Endothelial cell of umbilical vein (primary cell): ENCODE measurements around the gene EEFSEC. TPM values are rescaled to one million over a fixed set of nuclear protein-coding genes. Genes with fewer than 3 reads are reported as not detected.

Experiments used
- BruUV-seq: library from RNA; stranded (reverse); fragments of 400-500 nt; replicated peaks from 2 replicates; lab custom pipeline; 2021; lab: Mats Ljungman, UMichigan
- CTCF ChIA-PET: fragments of 300-600, 350-600 bp; sonication (Branson Sonifier 250); formaldehyde crosslinking; loops from one replicate; lab custom pipeline; 2021; ENCODE audit warnings: antibody characterized with exemption, inconsistent platforms; lab: Charles Lee
- POLR2A ChIA-PET: fragments of 300-600, 350-600 bp; sonication (Branson Sonifier 250); formaldehyde crosslinking; loops from one replicate; lab custom pipeline; 2021; ENCODE audit warnings: antibody characterized with exemption, inconsistent platforms; lab: Charles Lee
- DNase-seq: peaks from one replicate; pipeline ENCODE4 v3.0.0-alpha.2; 2011; ENCODE audit warnings: low read depth, low spot score
- FAIRE-seq: peaks from 2 replicates; lab custom pipeline; 2011; peaks lifted over from hg19 to GRCh38; lab: Jason Lieb, UNC
- H2AFZ ChIP-seq: 2 replicates; pipeline ENCODE4 v1.6.0; 2012; ENCODE audit warnings: low read depth, low read length, control low read depth, inconsistent platforms
- H3K27ac ChIP-seq: 2 replicates; pipeline ENCODE4 v1.5.1; 2011; ENCODE audit warnings: low read depth, mild to moderate bottlenecking, control low read depth, low read length, moderate library complexity; ENCODE audit not compliant: insufficient read depth
- H3K27me3 ChIP-seq, 2 experiments: 2 replicates each; pipeline versions ENCODE4 v1.6.0 to v1.6.1; 2011; ENCODE audit warnings: low read length in 2 of 2, mixed read lengths in 1 of 2; ENCODE audit not compliant: control insufficient read depth in 2 of 2, insufficient read depth in 2 of 2
- H3K36me3 ChIP-seq, 2 experiments: 2 replicates in 1 of 2; 3 replicates in 1 of 2; pipeline ENCODE4 v1.5.1; 2011; ENCODE audit warnings: low read length in 2 of 2, mild to moderate bottlenecking in 1 of 2, moderate library complexity in 1 of 2; ENCODE audit not compliant: control insufficient read depth in 2 of 2, insufficient read depth in 2 of 2; ENCODE audit errors: extremely low read depth in 1 of 2
- H3K4me1 ChIP-seq: 3 replicates; pipeline ENCODE4 v1.5.1; 2011; ENCODE audit warnings: mild to moderate bottlenecking, low read length; ENCODE audit not compliant: control insufficient read depth, insufficient read depth; ENCODE audit errors: extremely low read depth
- H3K4me2 ChIP-seq: 2 replicates; pipeline ENCODE4 v1.6.1; 2011; ENCODE audit warnings: low read length, control low read depth, mixed read lengths; ENCODE audit not compliant: insufficient read depth
- H3K4me3 ChIP-seq, 3 experiments: fragments of 200-600 bp in 1 of 3; sonication (generic), shearing (Covaris generic) in 1 of 3; replicated peaks in 1 of 3; 2 replicates each; pipeline ENCODE4 v1.5.1; 2011 to 2016; ENCODE audit warnings: control low read depth in 3 of 3, low read length in 3 of 3, mild to moderate bottlenecking in 2 of 3, inconsistent platforms in 1 of 3, low read depth in 1 of 3, moderate library complexity in 1 of 3; ENCODE audit not compliant: insufficient read depth in 1 of 3
- H3K79me2 ChIP-seq: 2 replicates; pipeline ENCODE4 v1.6.0; 2012; ENCODE audit warnings: low read length, inconsistent platforms; ENCODE audit not compliant: control insufficient read depth, insufficient read depth
- H3K9ac ChIP-seq: replicated peaks from 2 replicates; pipeline ENCODE3; 2011; ENCODE audit warnings: low read length, control low read depth; ENCODE audit not compliant: insufficient read depth; ENCODE audit errors: extremely low read depth
- H3K9me1 ChIP-seq: replicated peaks from 3 replicates; pipeline ENCODE4 v1.6.0; 2011; ENCODE audit warnings: mild to moderate bottlenecking, low read length; ENCODE audit not compliant: control insufficient read depth, insufficient read depth; ENCODE audit errors: extremely low read depth
- H3K9me3 ChIP-seq: replicated peaks from 2 replicates; pipeline ENCODE4 v1.5.1; 2012; ENCODE audit warnings: low read length, inconsistent platforms; ENCODE audit not compliant: control insufficient read depth, insufficient read depth
- H4K20me1 ChIP-seq: replicated peaks from 2 replicates; pipeline ENCODE3; 2011; ENCODE audit warnings: mild to moderate bottlenecking, low read length; ENCODE audit not compliant: control insufficient read depth, insufficient read depth; ENCODE audit errors: extremely low read depth
- GATA2 ChIP-seq: IDR thresholded peaks from 2 replicates; pipeline ENCODE4 v1.7.0; 2011; ENCODE audit warnings: low read depth, mild to moderate bottlenecking, moderate library complexity, mixed read lengths, low read length; ENCODE audit not compliant: insufficient read length, insufficient read depth
- JUN ChIP-seq: IDR thresholded peaks from 2 replicates; pipeline ENCODE4 v1.6.1; 2011; ENCODE audit warnings: borderline replicate concordance, low read depth; ENCODE audit not compliant: insufficient read length, insufficient read depth
- MYC ChIP-seq: IDR thresholded peaks from one replicate; pipeline ENCODE4 v1.6.1; 2011; ENCODE audit warnings: mild to moderate bottlenecking, low read depth, low read length
- POLR2A ChIP-seq: IDR thresholded peaks from 2 replicates; pipeline ENCODE4 v1.6.1; 2012; ENCODE audit warnings: low read depth, mild to moderate bottlenecking, control low read depth, low read length
- dilution Hi-C: fragments of 300-500 bp; cut with MboI; formaldehyde crosslinking; loops from one replicate; pipeline ENCODE4 v1.15.0; 2019; ENCODE audit warnings: low sequenced_read_pairs; ENCODE audit not compliant: extremely low pct_ligation_motif_present
- intact Hi-C: fragments of 100-400 bp; cut with micrococcal nuclease; formaldehyde crosslinking; loops from one replicate; pipeline ENCODE4 v1.10.0; 2022
- polyA plus RNA-seq, 4 experiments: library from polyadenylated mRNA; depleted of rRNA in 3 of 4; stranded (reverse) in 3 of 4; unstranded in 1 of 4; fragments of >200 nt; gene quantifications; 2 replicates each; pipeline versions ENCODE4 v1.2.1 to v1.2.3, GENCODE V29; 2011 to 2012; ENCODE audit warnings: missing spikeins in 1 of 4
- total RNA-seq: library from RNA; stranded (reverse); gene quantifications from 2 replicates; pipeline ENCODE4 v1.2.3, GENCODE V29; 2021
- TF ChIP-seq, protein P1 (sequence below), 2 donors: IDR thresholded peaks; 1 replicate in 1 of 2; 2 replicates in 1 of 2; pipeline ENCODE4 v1.5.1; 2011; ENCODE audit warnings: low read length in 2 of 2, mild to moderate bottlenecking in 2 of 2, moderate library complexity in 2 of 2, control low read depth in 1 of 2, inconsistent platforms in 1 of 2, low read depth in 1 of 2; ENCODE audit not compliant: insufficient read depth in 1 of 2; ENCODE audit errors: extremely low read depth in 1 of 2

The EEFSEC gene
- total and polyA plus RNA-seq, 2 donors (not counting 3 experiments of a cell fraction or from before 2014, with no cell fraction given), result 13.1 to 14.5 TPM

- no TSS peak for BruUV-seq
- Histone ChIP-seq H3K9me1 (no peaks in the 10 kb centered on the region), H3K4me2 (no peak overlapping the region), H3K4me3 (no peak overlapping the region), H2AFZ (no peak overlapping the region), H3K9me3 (no peaks in the 10 kb centered on the region), H3K27ac (no peak overlapping the region), H3K9ac (no peak overlapping the region), H4K20me1 (no peaks in the 10 kb centered on the region), H3K79me2 (no peaks in the 10 kb centered on the region), H3K4me1 (no peaks in the 10 kb centered on the region), H3K36me3 (no peaks in the 10 kb centered on the region), H3K27me3 (no peaks in the 10 kb centered on the region)
- ChIA-PET POLR2A (no interaction called here), CTCF (interaction anchor here (0.7 to 5.2 kb wide), 34 partner anchors 9 to 381 kb away, joined by 3 to 76 read pairs (median 4); no protein-coding TSS in a partner anchor)
- TF ChIP-seq JUN, result no peak
- TF ChIP-seq GATA2, result no peak
- TF ChIP-seq, protein P1, sequence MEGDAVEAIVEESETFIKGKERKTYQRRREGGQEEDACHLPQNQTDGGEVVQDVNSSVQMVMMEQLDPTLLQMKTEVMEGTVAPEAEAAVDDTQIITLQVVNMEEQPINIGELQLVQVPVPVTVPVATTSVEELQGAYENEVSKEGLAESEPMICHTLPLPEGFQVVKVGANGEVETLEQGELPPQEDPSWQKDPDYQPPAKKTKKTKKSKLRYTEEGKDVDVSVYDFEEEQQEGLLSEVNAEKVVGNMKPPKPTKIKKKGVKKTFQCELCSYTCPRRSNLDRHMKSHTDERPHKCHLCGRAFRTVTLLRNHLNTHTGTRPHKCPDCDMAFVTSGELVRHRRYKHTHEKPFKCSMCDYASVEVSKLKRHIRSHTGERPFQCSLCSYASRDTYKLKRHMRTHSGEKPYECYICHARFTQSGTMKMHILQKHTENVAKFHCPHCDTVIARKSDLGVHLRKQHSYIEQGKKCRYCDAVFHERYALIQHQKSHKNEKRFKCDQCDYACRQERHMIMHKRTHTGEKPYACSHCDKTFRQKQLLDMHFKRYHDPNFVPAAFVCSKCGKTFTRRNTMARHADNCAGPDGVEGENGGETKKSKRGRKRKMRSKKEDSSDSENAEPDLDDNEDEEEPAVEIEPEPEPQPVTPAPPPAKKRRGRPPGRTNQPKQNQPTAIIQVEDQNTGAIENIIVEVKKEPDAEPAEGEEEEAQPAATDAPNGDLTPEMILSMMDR (IDR thresholded peaks at IDR 0.05; ENCODE audit: extremely low read depth in 1 of 2, insufficient read depth in 1 of 2, low read depth in 1 of 2, low read length in 2 of 2), result peak; percentile 89 to 98
- DNase-seq (peak; percentile 59), FAIRE-seq (peak; percentile 77)
- intact Hi-C loops, result loop anchor here (1.0 to 5.0 kb wide), 6 partner anchors 95 to 381 kb away; no protein-coding TSS in a partner anchor
- dilution Hi-C loops, result no loop called here
These were observed 73.6 kb downstream of the EEFSEC start for GRCh38 chr3:128226795-128227395.

DNA sequence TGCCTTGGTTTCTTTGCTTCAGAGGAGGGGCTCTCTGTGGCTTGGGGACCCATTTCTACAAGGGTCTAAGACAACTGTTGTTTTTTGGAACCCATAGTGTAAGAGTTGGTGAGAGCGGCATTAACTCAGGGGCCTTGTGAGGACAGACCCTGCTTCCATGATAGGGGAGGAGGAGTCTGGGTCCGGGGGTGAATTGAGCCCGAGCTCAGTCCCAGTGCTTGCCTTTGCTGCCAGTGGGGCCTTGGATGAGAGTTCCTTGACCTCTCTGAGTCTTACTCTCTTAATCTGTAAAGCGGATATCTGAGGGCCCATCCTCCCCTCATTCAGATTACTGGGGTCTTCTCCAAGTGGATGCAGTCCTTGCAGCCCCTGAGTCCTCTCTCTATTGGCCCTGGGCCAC lies 74.2 kb downstream of the EEFSEC start:
- BruUV-seq, result no TSS peak
- no peaks in the 10 kb centered on the region for H4K20me1 ChIP-seq
- no peak overlapping the region for H3K4me2 ChIP-seq
- dilution Hi-C loops (no loop called here), intact Hi-C loops (loop anchor here (1.0 to 5.0 kb wide), 6 partner anchors 95 to 381 kb away; no protein-coding TSS in a partner anchor)
- no peaks in the 10 kb centered on the region for H3K4me1 ChIP-seq
- no peak overlapping the region for H2AFZ ChIP-seq
- POLR2A ChIA-PET, result no interaction called here
- TF ChIP-seq MYC (no peak), POLR2A (no peak), JUN (no peak)
- TF ChIP-seq, protein P1 (IDR thresholded peaks at IDR 0.05; ENCODE audit: extremely low read depth in 1 of 2, insufficient read depth in 1 of 2, low read depth in 1 of 2, low read length in 2 of 2), result no peak
- H3K36me3 ChIP-seq, result no peaks in the 10 kb centered on the region
- H3K9ac ChIP-seq, result no peak overlapping the region
- H3K27me3 ChIP-seq, result no peaks in the 10 kb centered on the region
- H3K9me3 ChIP-seq, result no peaks in the 10 kb centered on the region
- H3K27ac ChIP-seq, result no peak overlapping the region
- no peaks in the 10 kb centered on the region for H3K79me2 ChIP-seq
- CTCF ChIA-PET, result interaction anchor here (0.7 to 5.2 kb wide), 11 partner anchors 9 to 381 kb away, joined by 3 to 76 read pairs (median 3); no protein-coding TSS in a partner anchor
- DNase-seq (no peak), FAIRE-seq (no peak)
- H3K4me3 ChIP-seq, result no peak overlapping the region
- H3K9me1 ChIP-seq, result no peaks in the 10 kb centered on the region
